Measurements from ENCODE around the gene FBXL19.

The FBXL19 gene

DNA sequence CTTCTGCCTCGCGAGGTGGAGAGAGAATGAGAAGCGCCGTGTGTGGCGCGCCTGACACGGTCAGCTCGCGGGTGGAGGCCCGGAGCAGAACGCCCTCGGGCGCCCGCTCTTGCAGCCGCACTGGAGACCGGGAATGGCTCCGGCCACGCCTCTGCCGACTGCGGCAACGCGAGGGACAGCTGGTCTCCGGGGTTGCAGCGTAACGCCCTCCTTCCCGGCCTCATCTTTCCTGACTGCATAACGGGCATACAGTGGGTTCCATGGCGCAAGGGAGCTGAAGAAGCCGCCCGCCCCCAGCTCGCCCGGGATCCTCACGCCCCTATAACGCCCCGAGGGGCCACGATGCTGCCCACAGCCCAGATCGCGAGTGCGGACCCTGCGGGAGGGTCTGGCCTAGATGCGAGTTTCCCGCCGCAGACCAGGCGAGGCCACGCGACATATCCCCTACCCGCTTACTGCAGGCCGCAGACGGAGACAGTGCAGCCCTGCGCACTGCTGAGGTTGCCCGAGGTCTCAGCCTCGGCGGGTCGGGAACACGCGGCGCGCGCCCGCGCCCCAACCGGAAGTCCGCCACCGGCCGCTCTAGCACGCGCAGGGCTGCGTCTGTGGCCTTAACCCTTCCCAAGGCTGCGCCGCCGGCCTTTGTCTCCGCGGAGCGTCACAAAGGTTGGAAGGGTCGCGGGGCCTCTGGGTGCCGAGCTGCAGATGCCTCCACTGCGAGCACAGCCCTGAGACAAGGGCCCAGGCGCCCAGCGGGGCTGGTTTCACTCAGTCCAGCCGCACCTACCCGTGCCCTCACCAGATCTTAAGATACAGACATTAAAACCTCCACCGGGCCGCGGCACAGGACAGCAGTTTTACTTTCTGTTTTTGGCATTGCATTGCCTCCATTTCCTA is 48.3 kb upstream of the FBXL19 start (continued):
- TF ChIP-seq, protein P1, sequence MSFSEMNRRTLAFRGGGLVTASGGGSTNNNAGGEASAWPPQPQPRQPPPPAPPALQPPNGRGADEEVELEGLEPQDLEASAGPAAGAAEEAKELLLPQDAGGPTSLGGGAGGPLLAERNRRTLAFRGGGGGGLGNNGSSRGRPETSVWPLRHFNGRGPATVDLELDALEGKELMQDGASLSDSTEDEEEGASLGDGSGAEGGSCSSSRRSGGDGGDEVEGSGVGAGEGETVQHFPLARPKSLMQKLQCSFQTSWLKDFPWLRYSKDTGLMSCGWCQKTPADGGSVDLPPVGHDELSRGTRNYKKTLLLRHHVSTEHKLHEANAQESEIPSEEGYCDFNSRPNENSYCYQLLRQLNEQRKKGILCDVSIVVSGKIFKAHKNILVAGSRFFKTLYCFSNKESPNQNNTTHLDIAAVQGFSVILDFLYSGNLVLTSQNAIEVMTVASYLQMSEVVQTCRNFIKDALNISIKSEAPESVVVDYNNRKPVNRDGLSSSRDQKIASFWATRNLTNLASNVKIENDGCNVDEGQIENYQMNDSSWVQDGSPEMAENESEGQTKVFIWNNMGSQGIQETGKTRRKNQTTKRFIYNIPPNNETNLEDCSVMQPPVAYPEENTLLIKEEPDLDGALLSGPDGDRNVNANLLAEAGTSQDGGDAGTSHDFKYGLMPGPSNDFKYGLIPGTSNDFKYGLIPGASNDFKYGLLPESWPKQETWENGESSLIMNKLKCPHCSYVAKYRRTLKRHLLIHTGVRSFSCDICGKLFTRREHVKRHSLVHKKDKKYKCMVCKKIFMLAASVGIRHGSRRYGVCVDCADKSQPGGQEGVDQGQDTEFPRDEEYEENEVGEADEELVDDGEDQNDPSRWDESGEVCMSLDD (tag by site-specific recombination; IDR thresholded peaks at IDR 0.05), result no peak
- no peak for TF ChIP-seq ZNF530 (tag by site-specific recombination; IDR thresholded peaks at IDR 0.05; ENCODE audit: low read depth)
- peak; percentile 66 for TF ChIP-seq EGR2 (tag by site-specific recombination; IDR thresholded peaks at IDR 0.05; ENCODE audit: low read depth)
- peak; percentile 93 for TF ChIP-seq KLF1 (tag by site-specific recombination; IDR thresholded peaks at IDR 0.05)
- TF ChIP-seq ZNF423 (tag by site-specific recombination; IDR thresholded peaks at IDR 0.05), result no peak
- TF ChIP-seq SP7 (tag by site-specific recombination; IDR thresholded peaks at IDR 0.05), result peak; percentile 95
- TF ChIP-seq, protein P2, sequence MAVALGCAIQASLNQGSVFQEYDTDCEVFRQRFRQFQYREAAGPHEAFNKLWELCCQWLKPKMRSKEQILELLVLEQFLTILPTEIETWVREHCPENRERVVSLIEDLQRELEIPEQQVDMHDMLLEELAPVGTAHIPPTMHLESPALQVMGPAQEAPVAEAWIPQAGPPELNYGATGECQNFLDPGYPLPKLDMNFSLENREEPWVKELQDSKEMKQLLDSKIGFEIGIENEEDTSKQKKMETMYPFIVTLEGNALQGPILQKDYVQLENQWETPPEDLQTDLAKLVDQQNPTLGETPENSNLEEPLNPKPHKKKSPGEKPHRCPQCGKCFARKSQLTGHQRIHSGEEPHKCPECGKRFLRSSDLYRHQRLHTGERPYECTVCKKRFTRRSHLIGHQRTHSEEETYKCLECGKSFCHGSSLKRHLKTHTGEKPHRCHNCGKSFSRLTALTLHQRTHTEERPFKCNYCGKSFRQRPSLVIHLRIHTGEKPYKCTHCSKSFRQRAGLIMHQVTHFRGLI (tag by site-specific recombination; IDR thresholded peaks at IDR 0.05), result peak; percentile 65
- 0 out of 2 replicates have a peak, but pooled peaks have one; percentile 54 for TF ChIP-seq ZNF777 (tag by site-specific recombination; IDR thresholded peaks at IDR 0.05; ENCODE audit: borderline replicate concordance)
- TF ChIP-seq KLF9 (tag by site-specific recombination; IDR thresholded peaks at IDR 0.05; ENCODE audit: low read depth), result peak; percentile 93
- TF ChIP-seq ZFP69B (tag by site-specific recombination; IDR thresholded peaks at IDR 0.05), result peak; percentile 64
- TF ChIP-seq ZNF138 (tag by site-specific recombination; IDR thresholded peaks at IDR 0.05; ENCODE audit: borderline replicate concordance), result no peak
- TF ChIP-seq ZBTB8A (tag by site-specific recombination; IDR thresholded peaks at IDR 0.05), result peak; percentile 98
- TF ChIP-seq, protein P3, sequence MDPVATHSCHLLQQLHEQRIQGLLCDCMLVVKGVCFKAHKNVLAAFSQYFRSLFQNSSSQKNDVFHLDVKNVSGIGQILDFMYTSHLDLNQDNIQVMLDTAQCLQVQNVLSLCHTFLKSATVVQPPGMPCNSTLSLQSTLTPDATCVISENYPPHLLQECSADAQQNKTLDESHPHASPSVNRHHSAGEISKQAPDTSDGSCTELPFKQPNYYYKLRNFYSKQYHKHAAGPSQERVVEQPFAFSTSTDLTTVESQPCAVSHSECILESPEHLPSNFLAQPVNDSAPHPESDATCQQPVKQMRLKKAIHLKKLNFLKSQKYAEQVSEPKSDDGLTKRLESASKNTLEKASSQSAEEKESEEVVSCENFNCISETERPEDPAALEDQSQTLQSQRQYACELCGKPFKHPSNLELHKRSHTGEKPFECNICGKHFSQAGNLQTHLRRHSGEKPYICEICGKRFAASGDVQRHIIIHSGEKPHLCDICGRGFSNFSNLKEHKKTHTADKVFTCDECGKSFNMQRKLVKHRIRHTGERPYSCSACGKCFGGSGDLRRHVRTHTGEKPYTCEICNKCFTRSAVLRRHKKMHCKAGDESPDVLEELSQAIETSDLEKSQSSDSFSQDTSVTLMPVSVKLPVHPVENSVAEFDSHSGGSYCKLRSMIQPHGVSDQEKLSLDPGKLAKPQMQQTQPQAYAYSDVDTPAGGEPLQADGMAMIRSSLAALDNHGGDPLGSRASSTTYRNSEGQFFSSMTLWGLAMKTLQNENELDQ (tag by site-specific recombination; IDR thresholded peaks at IDR 0.05; ENCODE audit: low read depth), result no peak
- no peak for TF ChIP-seq ZNF560 (tag by site-specific recombination; IDR thresholded peaks at IDR 0.05; ENCODE audit: borderline replicate concordance)
- TF ChIP-seq ZNF558 (tag by site-specific recombination; IDR thresholded peaks at IDR 0.05), result no peak
- TF ChIP-seq ZNF274 (IDR thresholded peaks at IDR 0.05; ENCODE audit: low read length), result no peak
- no peak for TF ChIP-seq ZNF274 (tag by site-specific recombination; IDR thresholded peaks at IDR 0.05; ENCODE audit: borderline replicate concordance)
- no peak; the same call in 1 of the 2 replicates for TF ChIP-seq ZNF133 (tag by site-specific recombination; IDR thresholded peaks at IDR 0.05)
- TF ChIP-seq GLI4 (tag by site-specific recombination; IDR thresholded peaks at IDR 0.05), result peak; percentile 97; the same call in 1 of the 2 replicates
- TF ChIP-seq ZNF350 (tag by site-specific recombination; IDR thresholded peaks at IDR 0.05), result no peak
- TF ChIP-seq ZNF658 (tag by site-specific recombination; IDR thresholded peaks at IDR 0.05), result no peak
- TF ChIP-seq, protein P4, sequence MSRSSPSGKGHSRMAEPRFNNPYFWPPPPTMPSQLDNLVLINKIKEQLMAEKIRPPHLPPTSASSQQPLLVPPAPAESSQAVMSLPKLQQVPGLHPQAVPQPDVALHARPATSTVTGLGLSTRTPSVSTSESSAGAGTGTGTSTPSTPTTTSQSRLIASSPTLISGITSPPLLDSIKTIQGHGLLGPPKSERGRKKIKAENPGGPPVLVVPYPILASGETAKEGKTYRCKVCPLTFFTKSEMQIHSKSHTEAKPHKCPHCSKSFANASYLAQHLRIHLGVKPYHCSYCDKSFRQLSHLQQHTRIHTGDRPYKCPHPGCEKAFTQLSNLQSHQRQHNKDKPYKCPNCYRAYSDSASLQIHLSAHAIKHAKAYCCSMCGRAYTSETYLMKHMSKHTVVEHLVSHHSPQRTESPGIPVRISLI (tag by site-specific recombination; IDR thresholded peaks at IDR 0.05), result no peak
- TF ChIP-seq ZNF610 (tag by site-specific recombination; IDR thresholded peaks at IDR 0.05; ENCODE audit: borderline replicate concordance), result peak; percentile 91
- TF ChIP-seq, protein P5, sequence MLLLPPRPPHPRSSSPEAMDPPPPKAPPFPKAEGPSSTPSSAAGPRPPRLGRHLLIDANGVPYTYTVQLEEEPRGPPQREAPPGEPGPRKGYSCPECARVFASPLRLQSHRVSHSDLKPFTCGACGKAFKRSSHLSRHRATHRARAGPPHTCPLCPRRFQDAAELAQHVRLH (tag by site-specific recombination; IDR thresholded peaks at IDR 0.05), result peak; percentile 95
- TF ChIP-seq, protein P6, sequence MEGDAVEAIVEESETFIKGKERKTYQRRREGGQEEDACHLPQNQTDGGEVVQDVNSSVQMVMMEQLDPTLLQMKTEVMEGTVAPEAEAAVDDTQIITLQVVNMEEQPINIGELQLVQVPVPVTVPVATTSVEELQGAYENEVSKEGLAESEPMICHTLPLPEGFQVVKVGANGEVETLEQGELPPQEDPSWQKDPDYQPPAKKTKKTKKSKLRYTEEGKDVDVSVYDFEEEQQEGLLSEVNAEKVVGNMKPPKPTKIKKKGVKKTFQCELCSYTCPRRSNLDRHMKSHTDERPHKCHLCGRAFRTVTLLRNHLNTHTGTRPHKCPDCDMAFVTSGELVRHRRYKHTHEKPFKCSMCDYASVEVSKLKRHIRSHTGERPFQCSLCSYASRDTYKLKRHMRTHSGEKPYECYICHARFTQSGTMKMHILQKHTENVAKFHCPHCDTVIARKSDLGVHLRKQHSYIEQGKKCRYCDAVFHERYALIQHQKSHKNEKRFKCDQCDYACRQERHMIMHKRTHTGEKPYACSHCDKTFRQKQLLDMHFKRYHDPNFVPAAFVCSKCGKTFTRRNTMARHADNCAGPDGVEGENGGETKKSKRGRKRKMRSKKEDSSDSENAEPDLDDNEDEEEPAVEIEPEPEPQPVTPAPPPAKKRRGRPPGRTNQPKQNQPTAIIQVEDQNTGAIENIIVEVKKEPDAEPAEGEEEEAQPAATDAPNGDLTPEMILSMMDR (tag by site-specific recombination; IDR thresholded peaks at IDR 0.05), result peak; percentile 46; the same call in 1 of the 2 replicates
- TF ChIP-seq, protein P7, sequence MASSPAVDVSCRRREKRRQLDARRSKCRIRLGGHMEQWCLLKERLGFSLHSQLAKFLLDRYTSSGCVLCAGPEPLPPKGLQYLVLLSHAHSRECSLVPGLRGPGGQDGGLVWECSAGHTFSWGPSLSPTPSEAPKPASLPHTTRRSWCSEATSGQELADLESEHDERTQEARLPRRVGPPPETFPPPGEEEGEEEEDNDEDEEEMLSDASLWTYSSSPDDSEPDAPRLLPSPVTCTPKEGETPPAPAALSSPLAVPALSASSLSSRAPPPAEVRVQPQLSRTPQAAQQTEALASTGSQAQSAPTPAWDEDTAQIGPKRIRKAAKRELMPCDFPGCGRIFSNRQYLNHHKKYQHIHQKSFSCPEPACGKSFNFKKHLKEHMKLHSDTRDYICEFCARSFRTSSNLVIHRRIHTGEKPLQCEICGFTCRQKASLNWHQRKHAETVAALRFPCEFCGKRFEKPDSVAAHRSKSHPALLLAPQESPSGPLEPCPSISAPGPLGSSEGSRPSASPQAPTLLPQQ (tag by site-specific recombination; IDR thresholded peaks at IDR 0.05), result peak; percentile 93
- TF ChIP-seq ZNF266 (tag by site-specific recombination; IDR thresholded peaks at IDR 0.05; ENCODE audit: low read depth), result no peak
- no peak for TF ChIP-seq ZNF624 (tag by site-specific recombination; IDR thresholded peaks at IDR 0.05)
